ENCODE results near the gene OR2F2.

GRCh38 chr7:143974459-143974858, 39.4 kb downstream of the OR2F2 start:
- TF ChIP-seq CTCF (IDR thresholded peaks at IDR 0.05) (no peak), POLR2A (IDR thresholded peaks at IDR 0.05) (no peak)

Data from Peyer's patch (tissue), 4 donors.